ENCODE data around the gene ACER3.

The ACER3 gene

GRCh38 chr11:77075425-77075905 lies 214.7 kb downstream of the ACER3 start:
- no peak for DNase-seq (ENCODE audit: low read depth)
